HG02798 (cell line): Measurements from ENCODE around the gene LRRC42.
"Not testable (repeated sequence)": the region's sequence is repeated elsewhere in the genome, so short reads cannot be mapped to it uniquely, and the experiment has no call there.

ENCODE experiments used
- ATAC-seq: cut with Tn5 transposase; IDR thresholded peaks from one replicate; pipeline ENCODE4 v1.9.1; 2021; ENCODE audit warnings: mild to moderate bottlenecking; ENCODE audit not compliant: unreplicated experiment, poor library complexity

LRRC42 gene

DNA sequence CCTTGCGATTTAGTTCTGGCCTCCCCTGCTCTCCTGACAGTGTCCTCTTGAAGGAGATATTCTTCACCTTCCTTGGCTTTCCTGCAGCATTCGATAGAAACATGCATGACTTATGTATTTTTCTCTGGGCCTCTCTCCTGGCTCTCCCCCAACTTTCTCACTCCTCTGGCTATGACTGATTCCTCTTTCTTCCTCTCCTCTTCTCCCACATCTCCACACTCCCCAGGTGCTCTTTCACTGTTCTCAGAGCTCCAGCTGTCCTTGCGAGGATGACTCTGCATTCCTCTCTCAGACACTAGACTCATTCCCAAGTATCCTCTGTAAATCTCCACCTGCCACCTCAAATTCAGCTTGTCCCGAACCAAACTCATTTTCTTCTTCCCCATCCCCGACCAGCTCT, 18.0 kb downstream of the LRRC42 start:
- no peak for ATAC-seq

DNA sequence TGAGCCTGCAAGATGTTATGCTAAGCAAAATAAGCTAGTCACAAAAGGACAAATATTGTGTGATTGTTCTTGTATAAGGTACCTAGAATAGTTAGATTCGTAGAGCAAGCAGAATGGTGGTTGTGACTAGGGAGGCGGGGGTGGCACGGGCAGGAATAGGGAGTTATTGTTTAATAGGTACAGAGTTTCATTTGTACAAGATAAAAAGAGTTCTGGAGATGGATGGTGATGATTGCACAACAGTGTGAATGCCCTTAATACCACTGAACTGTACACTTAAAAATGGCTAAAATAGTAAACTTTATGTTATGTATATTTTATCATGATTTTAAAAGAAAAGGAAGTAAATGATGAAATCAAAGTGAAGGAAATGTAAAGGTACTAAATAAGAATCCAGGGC, 20.6 kb downstream of the LRRC42 start:
- ATAC-seq: no peak

GRCh38 chr1:53967409-53968124, 21.4 kb downstream of the LRRC42 start:
- no peak for ATAC-seq

- no peak for ATAC-seq
Observed at GRCh38 chr1:53968125-53968513, 22.0 kb downstream of the LRRC42 start.

- ATAC-seq: not testable (repeated sequence)
Observed at GRCh38 chr1:53969323-53969722, 23.2 kb downstream of the LRRC42 start.

- no peak for ATAC-seq
Observed at GRCh38 chr1:53971718-53972117, 25.6 kb downstream of the LRRC42 start.

- ATAC-seq: no peak
Observed at GRCh38 chr1:53975861-53976260, 29.7 kb downstream of the LRRC42 start.

DNA sequence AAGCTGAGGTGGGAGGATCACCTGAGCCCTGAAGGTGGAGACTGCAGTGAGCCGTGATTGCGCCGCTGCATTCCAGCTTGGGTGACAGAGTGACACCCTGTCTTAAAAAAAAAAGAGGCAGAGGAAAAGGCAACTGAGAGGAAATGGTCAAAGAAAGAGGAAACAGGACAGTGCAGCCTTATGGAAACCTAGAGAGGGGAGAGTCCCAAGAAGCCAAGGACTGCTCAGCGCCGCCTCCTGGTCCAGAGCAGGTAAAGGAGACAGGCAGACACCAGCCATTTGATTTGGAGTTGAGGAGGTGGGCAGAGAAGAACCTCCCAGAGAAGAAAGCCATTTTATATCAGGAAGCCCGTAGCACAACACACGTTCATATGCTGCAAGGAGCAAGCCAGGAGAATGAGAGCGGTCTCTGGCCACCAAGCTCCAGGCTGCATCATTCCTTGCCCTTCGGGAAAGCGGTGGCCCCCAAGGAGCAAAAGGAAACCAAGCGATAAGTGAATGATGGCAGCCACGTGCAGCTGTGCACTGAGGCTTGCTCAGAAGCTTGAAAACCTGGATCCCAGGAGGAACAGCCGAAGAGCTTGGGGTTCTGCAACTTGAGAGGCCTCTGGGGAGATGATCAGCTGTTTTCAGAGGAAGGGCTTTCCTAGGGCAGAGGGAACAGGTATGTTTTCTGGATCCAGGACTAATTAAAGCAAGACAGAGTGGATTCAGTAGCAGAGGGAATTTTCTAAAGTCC, 33.7 kb downstream of the LRRC42 start:
- no peak for ATAC-seq

- ATAC-seq: no peak
Observed at GRCh38 chr1:53981220-53981619, 35.1 kb downstream of the LRRC42 start.

GRCh38 chr1:53982034-53982762, 36.0 kb downstream of the LRRC42 start:
- ATAC-seq: no peak

- ATAC-seq: no peak
Observed at GRCh38 chr1:53982763-53983104, 36.6 kb downstream of the LRRC42 start.

GRCh38 chr1:53984726-53985125, 38.6 kb downstream of the LRRC42 start:
- no peak for ATAC-seq

- no peak for ATAC-seq
Observed at GRCh38 chr1:53986458-53986857, 40.3 kb downstream of the LRRC42 start.

DNA sequence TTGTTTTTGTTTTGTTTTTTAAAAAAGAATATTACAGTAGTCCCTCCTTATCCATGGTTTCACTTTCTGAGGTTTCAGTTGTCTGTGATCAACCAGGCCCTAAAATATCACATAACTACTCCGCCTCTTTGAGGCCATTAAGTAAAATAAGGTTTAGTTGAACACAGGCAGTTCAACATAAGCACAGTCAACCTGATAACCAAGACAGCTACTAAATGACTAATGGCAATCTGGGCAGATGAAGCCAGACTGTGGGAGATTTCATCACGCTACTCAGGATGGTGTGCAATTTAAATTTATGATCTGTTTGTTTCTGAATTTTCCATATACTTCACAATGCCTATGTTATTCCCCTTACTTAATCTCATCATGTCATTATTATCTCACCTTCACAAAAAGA, 41.7 kb downstream of the LRRC42 start:
- ATAC-seq: no peak

DNA sequence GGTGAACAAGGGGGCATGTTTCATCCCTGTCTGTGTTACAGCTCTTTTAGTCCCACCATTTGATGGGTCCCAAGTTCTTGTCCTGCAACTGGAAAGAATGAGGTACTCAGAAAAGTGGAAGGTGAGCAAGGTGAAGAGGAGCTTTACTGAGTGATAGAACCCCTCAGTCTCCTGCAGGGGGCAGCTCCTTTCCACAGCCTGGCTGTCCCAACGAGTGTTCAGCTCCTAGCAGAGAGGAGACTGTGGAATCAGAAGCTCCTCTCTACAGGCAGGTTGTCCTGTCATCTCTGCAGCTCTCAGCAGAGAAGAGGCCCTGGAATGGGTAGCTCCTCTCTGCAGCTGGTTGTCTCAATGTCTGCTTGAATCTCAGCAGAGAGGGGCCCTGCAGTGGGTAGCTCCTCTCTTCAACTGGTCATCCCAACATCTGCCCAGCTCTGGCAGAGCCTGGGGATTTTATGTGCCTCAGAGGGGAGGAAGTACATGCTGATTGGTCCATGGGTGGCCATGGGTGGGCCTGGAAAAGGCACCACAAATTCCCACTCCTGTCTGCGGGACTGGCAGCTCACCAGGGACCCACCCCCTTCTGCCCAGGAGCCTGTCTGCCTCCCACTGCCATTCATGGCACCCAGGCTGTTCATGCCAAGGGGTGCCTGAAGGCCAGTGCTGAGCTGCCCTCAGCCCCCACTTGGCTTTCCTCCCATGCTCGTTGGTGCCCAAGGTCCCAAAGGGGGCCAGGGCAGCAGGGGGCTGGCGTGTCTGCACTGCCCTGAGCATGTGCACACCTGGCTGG, 46.1 kb downstream of the LRRC42 start:
- ATAC-seq: no peak

DNA sequence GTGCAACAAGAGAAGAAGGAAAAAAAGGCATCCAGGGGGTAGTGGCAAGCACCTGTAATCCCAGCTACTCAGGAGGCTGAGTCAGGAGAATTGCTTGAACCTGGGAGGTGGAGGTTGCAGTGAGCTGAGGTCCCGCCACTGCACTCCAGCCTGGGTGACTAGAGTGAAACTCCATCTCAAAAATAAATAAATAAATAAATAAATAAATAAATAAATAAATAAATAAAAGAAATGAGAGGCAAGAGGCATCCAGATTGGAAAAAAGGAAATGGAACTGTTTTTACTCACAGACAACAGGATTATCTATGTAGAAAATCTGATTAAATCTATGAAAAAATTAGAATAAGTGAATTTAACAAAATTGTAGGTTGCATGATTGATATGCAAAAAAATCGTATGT, 48.4 kb downstream of the LRRC42 start:
- not testable (repeated sequence) for ATAC-seq

GRCh38 chr1:53995683-53996082, 49.5 kb downstream of the LRRC42 start:
- ATAC-seq: no peak

GRCh38 chr1:53998223-53998622, 52.1 kb downstream of the LRRC42 start:
- ATAC-seq: no peak

DNA sequence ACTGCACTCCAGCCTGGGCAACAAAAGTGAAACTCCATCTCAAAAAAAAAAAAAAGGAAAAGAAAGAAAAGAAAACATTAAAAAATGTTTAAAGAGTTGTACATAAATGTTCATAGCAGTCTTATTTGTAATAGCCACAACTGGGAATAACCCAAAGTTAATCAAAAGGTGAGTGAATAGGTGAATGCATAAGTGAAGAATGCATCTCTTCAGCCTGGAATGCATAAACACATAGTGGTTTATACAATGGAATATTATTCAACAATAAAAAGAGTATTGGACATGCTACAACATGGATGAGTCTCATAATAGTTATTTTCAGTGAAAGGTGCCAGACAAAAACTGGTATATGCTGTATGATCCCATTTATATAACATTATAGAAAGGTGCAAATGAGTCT, 53.8 kb downstream of the LRRC42 start:
- ATAC-seq: no peak

- no peak for ATAC-seq
Observed at GRCh38 chr1:54001591-54001990, 55.4 kb downstream of the LRRC42 start.
